ENCODE results near the gene RABGAP1L.
A peak's percentile ranks its signal among the peaks of the same experiment; 100 is the strongest.
"Not testable (repeated sequence)": the region's sequence is repeated elsewhere in the genome, so short reads cannot be mapped to it uniquely, and the experiment has no call there.

Gene RABGAP1L

DNA sequence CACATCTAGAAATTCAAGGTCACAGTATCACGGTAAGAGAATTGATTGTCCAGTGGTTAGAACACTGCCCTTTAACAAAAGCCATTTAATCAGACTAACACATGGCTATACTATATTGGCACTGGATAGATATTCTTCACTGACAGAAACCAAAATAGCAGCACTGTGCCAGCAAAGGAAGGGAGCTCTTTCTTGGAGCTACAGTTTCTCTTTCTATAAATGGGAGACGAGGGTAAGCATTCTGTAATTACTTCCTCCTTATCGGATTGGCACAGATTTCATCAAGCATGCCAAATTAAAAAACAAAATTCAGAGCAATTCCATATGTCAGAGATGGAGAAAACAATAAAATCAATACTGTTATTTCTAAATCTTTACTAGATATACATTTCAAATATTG, 724.7 kb downstream of the RABGAP1L start:
- H3K4me3 Mint-ChIP-seq, result no peak overlapping the region
- DNase-seq (no peak), ATAC-seq (replicated peaks) (no peak)
- peaks cover 14% of the 10 kb centered on the region in 2 donors for H3K36me3 Mint-ChIP-seq
- H3K27me3 Mint-ChIP-seq, result no peaks in the 10 kb centered on the region
- peaks cover 12 to 14% of the 10 kb centered on the region in 2 donors for H3K4me1 Mint-ChIP-seq
- no peaks in the 10 kb centered on the region for H3K9me3 Mint-ChIP-seq
- no peak overlapping the region for H3K27ac Mint-ChIP-seq

DNA sequence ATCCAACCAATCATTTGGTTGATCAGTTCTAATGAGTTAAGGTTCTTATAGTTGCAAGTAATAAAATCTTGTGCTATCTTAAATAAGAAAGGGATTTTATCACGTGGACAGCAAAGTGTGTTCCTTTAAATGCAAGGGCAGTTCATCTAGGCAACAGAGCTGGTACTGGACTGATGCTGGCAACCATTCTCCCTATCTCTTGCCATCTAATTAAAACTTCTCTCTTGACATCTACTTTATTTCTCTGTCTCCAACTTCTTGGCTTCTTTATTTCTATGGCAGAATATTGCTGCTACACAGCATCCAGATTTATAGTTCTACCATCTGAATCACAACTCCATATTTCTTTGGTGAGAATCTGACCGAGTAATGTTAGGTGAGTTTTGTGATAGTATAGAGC, 725.2 kb downstream of the RABGAP1L start:
- H3K27ac Mint-ChIP-seq, result no peak overlapping the region
- H3K4me3 Mint-ChIP-seq, result no peak overlapping the region
- H3K27me3 Mint-ChIP-seq, result no peaks in the 10 kb centered on the region
- no peak for ATAC-seq (replicated peaks)
- H3K9me3 Mint-ChIP-seq, result no peaks in the 10 kb centered on the region
- H3K36me3 Mint-ChIP-seq, result peaks cover 9 to 14% of the 10 kb centered on the region in 2 donors
- DNase-seq, result no peak
- peaks cover 12 to 14% of the 10 kb centered on the region in 2 donors for H3K4me1 Mint-ChIP-seq

DNA sequence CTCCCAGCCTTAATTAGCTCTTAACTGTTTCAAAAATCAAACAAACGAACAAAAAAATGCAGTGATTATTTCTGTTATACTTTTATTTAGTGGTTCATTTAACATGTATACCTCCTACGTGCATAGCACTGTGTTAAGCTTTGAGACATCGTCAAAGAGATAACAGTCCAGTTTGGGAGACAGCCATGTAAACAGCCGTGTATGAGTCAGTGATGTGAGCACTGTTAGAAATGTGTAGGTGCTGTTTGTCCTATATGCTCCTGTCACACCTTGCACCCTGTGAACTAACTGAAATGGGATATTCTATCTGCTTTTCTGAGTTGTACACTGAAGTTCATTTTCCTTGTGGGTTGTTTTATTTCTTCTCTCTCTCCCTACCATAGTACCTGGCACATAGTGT, 730.7 kb downstream of the RABGAP1L start:
- DNase-seq (no peak), ATAC-seq (replicated peaks) (no peak)
- Mint-ChIP-seq H3K36me3 (peaks cover 11 to 26% of the 10 kb centered on the region in 2 donors), H3K27ac (no peak overlapping the region), H3K9me3 (no peaks in the 10 kb centered on the region), H3K4me1 (peaks cover 0 to 8% of the 10 kb centered on the region in 2 donors), H3K4me3 (no peak overlapping the region), H3K27me3 (no peaks in the 10 kb centered on the region)

DNA sequence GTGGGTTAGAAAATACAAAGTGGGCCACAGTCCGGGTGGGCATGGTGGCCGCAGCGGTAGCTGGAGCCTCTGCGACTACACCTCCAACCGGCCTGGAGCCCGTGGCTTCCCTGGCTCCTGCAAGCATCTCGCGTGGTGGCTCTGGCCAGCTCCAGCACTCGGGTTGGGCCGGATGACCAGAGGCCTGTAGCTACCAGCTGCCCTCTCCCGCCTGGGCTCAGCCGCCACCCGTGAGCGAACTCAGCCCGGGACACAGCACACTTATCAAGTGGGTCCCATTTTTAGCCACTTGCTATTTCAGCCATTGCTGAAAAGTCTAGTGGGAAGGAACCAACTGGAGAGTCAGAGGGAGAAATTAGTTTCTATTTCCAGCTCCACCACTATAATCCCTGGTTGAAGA, 732.7 kb downstream of the RABGAP1L start:
- H3K27me3 Mint-ChIP-seq, result no peaks in the 10 kb centered on the region
- H3K4me3 Mint-ChIP-seq, result no peak overlapping the region
- H3K9me3 Mint-ChIP-seq, result no peaks in the 10 kb centered on the region
- H3K4me1 Mint-ChIP-seq, result peaks cover 0 to 8% of the 10 kb centered on the region in 2 donors
- no peak for DNase-seq
- H3K27ac Mint-ChIP-seq, result no peak overlapping the region
- peaks cover 12 to 27% of the 10 kb centered on the region in 2 donors for H3K36me3 Mint-ChIP-seq
- ATAC-seq (replicated peaks), result no peak

DNA sequence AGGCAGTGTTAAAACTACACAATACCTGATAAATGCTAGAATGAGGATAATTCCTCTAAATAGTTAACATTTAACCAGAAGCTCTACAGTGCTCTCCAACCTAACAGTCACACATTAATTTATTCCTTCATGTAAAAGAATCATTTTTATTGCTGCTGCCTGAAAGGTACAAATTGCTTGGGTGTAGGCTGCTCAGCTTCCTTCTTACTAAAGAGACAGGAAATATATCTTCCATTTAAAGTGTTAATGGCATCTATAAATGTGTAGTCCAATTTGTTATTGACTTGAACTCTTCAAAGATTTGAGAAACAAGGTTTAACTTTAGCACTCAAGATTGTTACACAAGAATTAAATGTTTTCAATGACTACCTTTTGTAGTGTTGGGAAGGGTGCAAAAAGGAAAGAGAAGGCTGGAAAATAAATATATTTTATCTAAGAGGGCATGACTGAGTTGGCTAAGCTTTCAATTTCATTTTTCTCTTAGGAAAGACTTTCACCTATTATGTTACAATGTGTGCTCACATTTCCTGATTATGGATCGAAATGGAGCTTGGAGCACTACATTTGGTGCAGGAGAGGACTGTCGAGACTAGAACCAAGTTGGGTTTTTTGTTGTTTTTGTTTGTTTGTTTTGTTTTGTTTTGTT, 734.9 kb downstream of the RABGAP1L start:
- DNase-seq (no peak), ATAC-seq (replicated peaks) (no peak)
- H3K4me1 Mint-ChIP-seq, result peaks cover 0 to 8% of the 10 kb centered on the region in 2 donors
- no peaks in the 10 kb centered on the region for H3K27me3 Mint-ChIP-seq
- H3K27ac Mint-ChIP-seq, result no peak overlapping the region
- peaks cover 0 to 3% of the 10 kb centered on the region in 2 donors for H3K9me3 Mint-ChIP-seq
- H3K4me3 Mint-ChIP-seq, result no peak overlapping the region
- peaks cover 17 to 37% of the 10 kb centered on the region in 2 donors for H3K36me3 Mint-ChIP-seq

DNA sequence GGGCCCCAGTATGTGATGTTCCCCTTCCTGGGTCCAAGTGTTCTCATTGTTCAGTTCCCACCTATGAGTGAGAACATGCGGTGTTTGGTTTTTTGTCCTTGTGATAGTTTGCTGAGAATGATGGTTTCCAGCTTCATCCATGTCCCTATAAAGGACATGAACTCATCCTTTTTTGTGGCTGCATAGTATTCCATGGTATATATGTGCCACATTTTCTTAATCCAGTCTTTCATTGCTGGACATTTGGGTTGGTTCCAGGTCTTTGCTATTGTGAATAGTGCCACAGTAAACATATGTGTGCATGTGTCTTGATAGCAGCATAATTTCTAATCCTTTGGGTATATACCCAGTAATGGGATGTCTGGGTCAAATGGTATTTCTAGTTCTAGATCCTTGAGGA, 736.3 kb downstream of the RABGAP1L start:
- not testable (repeated sequence) for H3K9me3 Mint-ChIP-seq; H3K27ac Mint-ChIP-seq; ATAC-seq (replicated peaks); H3K4me1 Mint-ChIP-seq; H3K4me3 Mint-ChIP-seq; DNase-seq; H3K27me3 Mint-ChIP-seq
- peaks cover 25 to 48% of the 10 kb centered on the region in 2 donors for H3K36me3 Mint-ChIP-seq

DNA sequence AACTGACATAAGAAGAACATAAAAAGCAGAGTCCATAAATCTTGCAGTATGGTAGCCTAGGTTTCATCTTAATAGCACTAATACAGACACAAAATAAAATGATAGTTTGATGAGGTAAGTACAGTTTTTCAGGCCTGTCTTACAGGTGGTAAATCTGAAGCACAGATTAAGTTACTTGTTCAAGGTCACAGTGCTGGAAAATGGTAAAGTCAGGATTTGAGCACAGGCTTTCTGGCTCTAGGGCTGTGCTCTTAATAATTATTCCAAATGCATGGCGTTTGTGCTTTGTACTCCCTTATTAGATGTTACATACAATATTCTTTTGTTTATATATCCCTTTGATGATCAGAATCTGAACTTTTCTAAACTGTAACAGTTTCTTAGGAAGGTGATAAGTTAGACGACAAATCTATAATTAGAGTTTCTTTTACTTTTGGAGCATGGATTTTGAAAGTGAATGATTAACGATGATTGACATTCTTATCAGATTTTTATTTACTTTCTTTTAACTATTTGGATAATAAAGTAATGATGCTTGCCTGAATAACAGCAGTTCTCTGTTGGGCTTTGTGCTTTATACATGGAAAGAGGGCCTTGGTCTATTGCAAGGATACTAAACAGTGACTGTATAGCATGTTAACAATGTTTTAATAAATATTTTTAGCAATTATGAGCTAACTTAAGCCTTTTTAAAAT, 738.9 kb downstream of the RABGAP1L start:
- ATAC-seq (replicated peaks) (no peak), DNase-seq (no peak)
- Mint-ChIP-seq H3K27me3 (no peaks in the 10 kb centered on the region), H3K4me3 (no peak overlapping the region), H3K4me1 (peaks cover 0 to 8% of the 10 kb centered on the region in 2 donors), H3K9me3 (peaks cover 14 to 16% of the 10 kb centered on the region in 2 donors), H3K27ac (no peak overlapping the region), H3K36me3 (peaks cover 41 to 58% of the 10 kb centered on the region in 2 donors)

DNA sequence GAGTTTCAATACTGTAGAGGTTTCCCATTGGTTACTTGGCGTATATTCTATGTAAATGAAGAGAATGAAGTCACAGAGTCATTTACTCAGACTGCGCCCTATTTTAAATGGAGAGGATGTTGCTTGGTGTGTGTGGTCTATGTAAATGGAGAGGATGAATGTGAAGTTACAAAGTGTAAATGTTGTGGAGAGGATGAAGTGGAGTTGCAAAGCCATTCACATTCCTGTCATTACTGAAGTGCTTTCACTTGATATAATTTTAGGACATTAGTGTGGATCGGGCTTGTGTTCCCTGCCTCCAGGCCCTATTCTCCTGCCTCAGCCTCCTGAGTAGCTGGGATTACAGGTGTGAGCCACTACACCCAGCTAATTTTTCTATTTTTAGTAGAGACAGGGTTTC, 741.0 kb downstream of the RABGAP1L start:
- Mint-ChIP-seq H3K4me1 (no peaks in the 10 kb centered on the region), H3K4me3 (no peak overlapping the region), H3K27ac (no peak overlapping the region), H3K27me3 (no peaks in the 10 kb centered on the region), H3K9me3 (peaks cover 14 to 16% of the 10 kb centered on the region in 2 donors), H3K36me3 (peaks cover 41 to 66% of the 10 kb centered on the region in 2 donors)
- DNase-seq (no peak), ATAC-seq (replicated peaks) (no peak)

DNA sequence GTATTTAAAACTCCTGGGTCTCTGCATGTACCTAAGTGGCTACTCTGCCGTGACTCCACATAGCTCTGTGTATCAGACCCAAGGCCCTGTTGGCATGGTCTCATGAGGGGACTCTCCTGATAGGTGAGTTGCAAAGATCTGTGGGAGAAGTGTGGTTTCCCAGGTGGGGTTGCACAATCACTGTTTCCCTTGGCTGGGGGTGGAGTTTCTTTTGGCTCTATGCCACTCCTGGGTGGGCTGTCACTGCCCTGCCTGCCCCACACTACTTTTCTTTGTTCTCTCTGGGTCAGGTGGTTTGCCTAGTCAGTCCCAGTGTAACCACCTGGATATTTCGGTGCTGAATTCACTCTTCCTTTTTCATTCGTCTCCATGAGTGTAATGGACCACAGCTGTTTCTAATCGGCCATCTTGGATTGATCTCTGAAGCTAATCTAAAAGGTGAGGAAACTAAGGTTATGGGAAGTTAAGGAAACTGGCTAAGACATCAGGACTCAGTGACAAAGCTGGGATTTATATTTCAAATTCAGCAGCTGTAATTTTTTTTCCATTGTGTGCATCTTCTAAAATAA, 743.3 kb downstream of the RABGAP1L start:
- H3K36me3 Mint-ChIP-seq, result peaks cover 44 to 67% of the 10 kb centered on the region in 2 donors
- no peaks in the 10 kb centered on the region for H3K27me3 Mint-ChIP-seq
- no peaks in the 10 kb centered on the region for H3K4me1 Mint-ChIP-seq
- ATAC-seq (replicated peaks) (no peak), DNase-seq (no peak)
- peaks cover 14 to 22% of the 10 kb centered on the region in 2 donors for H3K9me3 Mint-ChIP-seq
- H3K27ac Mint-ChIP-seq, result no peak overlapping the region
- H3K4me3 Mint-ChIP-seq, result no peak overlapping the region

DNA sequence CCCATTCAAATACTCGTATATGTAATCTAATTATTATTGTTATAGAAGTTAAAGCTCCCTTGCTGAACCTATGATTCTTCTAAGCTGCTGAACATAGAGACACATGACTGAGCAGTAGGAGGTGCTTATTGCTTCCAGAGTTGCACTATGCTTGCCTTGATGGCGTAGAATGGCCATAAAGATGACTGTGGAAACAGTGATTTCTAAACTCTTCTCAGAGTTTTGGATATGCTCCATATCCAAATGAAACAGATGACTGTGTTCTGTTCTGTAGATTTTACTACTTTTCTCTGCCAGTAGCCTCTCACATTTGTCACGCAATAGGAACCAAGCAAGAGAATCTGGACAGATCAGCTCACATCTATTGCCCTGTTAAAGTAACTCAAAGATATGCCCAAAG, 752.3 kb downstream of the RABGAP1L start:
- ATAC-seq (replicated peaks) (no peak), DNase-seq (no peak)
- Mint-ChIP-seq H3K36me3 (peaks cover 13 to 17% of the 10 kb centered on the region in 2 donors), H3K4me1 (peaks cover 9 to 13% of the 10 kb centered on the region in 2 donors), H3K9me3 (peaks cover 0 to 2% of the 10 kb centered on the region in 2 donors), H3K27me3 (no peaks in the 10 kb centered on the region), H3K27ac (no peak overlapping the region), H3K4me3 (no peak overlapping the region)

DNA sequence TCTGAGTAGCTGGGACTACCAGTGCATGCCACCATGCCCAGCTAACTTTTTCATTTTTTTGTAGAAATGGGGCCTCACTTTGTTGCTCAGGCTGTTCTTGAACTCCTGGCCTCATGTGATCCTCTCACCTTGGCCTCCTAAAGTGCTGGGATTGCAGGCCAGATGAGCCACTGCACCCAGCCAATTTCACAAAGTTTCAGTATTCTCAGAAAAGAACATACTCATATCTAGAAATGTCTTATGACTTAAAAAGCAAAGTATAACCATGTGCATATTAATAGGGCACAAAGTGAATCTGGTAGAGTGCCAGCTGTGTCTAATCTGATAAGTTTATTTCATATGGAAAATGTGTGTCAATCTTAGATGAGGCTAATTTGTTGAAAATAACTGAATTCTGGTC, 752.9 kb downstream of the RABGAP1L start:
- ATAC-seq (replicated peaks) (peak; percentile 89 to 90), DNase-seq (peak; percentile 17)
- H3K36me3 Mint-ChIP-seq, result peaks cover 11 to 14% of the 10 kb centered on the region in 2 donors

DNA sequence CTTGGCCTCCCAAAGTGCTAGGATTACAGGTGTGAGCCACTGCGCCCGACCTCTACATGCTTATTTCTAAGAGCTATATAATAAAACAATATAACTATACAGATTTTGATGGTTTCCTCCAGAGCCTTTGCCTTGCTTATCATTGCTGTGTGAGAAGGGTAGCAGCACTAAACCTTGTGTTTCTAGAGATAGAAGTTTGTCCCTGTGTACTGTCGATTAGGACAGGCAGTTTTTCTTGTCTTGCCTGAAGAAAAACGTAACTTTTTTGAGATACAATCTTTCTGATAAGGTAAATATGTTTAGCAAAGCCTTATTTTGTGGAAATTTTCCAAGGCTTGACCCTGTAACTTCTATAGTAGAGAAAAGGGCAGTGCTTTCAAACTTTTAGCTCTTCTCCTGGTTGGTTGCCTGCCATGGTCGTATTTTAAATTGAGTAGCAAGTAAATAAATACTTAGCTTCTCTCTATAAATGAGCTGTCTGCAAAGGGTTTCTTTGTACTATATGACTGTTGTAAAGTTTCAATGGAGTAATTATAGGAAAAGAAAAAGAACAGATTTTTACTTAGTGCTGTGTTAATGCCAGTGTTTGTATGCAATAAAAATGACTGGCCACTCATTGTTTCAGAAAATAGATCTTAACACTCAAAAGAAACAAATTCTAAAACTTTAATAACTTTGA, 754.0 kb downstream of the RABGAP1L start:
- Mint-ChIP-seq H3K4me1 (peaks cover 12 to 13% of the 10 kb centered on the region in 2 donors), H3K9me3 (no peaks in the 10 kb centered on the region), H3K27ac (peak overlapping the region; percentile 20)

More for the DNA sequence above, 752.9 kb downstream of the RABGAP1L start:
- H3K9me3 Mint-ChIP-seq, result no peaks in the 10 kb centered on the region
- H3K27ac Mint-ChIP-seq, result peak overlapping the region; percentile 89
- H3K4me3 Mint-ChIP-seq, result no peak overlapping the region
- peaks cover 12 to 13% of the 10 kb centered on the region in 2 donors for H3K4me1 Mint-ChIP-seq
- no peaks in the 10 kb centered on the region for H3K27me3 Mint-ChIP-seq

DNA sequence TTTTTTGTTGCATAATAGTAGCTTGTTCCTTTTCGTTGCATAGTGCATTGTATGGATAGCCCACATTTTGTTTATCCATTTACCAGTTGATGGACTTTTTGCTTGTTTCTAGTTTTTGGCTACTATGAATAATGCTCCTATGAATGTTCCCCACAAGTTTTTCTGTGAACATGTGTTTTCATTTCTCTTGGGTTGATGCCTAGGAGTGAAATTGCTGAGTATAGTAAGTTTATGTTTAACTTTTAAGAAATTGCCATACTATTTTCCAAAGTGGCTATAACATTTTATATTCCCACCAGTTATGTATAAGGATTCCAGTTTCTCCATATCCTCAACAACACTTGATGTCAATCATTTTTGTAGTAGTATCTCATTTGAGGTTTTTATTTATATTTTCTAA, 755.7 kb downstream of the RABGAP1L start:
- H3K36me3 Mint-ChIP-seq, result peaks cover 3 to 7% of the 10 kb centered on the region in 2 donors
- no peak overlapping the region for H3K27ac Mint-ChIP-seq

More for the DNA sequence above, 754.0 kb downstream of the RABGAP1L start:
- H3K4me3 Mint-ChIP-seq, result no peak overlapping the region
- no peaks in the 10 kb centered on the region for H3K27me3 Mint-ChIP-seq
- H3K36me3 Mint-ChIP-seq, result peaks cover 7 to 9% of the 10 kb centered on the region in 2 donors
- DNase-seq, result no peak
- no peak for ATAC-seq (replicated peaks)

DNA sequence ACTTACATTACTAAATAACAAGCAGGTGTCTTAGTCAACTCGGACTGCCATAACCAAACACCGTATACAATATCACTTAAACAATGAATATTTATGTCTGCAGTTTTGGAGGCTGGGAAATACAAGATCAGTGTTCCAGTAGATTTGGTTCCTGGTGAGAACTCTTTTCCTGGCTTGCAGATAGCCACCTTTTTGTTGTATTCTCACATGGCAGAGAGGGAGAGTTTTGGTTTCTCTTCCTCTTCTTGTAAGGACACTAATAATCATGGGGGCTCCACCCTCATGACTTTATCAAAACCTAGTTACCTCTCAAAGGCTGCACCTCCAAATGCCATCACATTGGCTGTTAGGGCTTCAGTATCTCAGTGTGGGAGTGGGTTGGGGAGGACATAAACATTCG, 757.5 kb downstream of the RABGAP1L start:
- H3K27me3 Mint-ChIP-seq, result no peaks in the 10 kb centered on the region
- H3K36me3 Mint-ChIP-seq, result peaks cover 9 to 14% of the 10 kb centered on the region in 2 donors
- H3K4me1 Mint-ChIP-seq, result peaks cover 10 to 12% of the 10 kb centered on the region in 2 donors
- peaks cover 3 to 4% of the 10 kb centered on the region in 2 donors for H3K9me3 Mint-ChIP-seq
- no peak overlapping the region for H3K27ac Mint-ChIP-seq
- DNase-seq (no peak), ATAC-seq (replicated peaks) (peak; percentile 62 to 63)
- H3K4me3 Mint-ChIP-seq, result no peak overlapping the region

More for the DNA sequence above, 755.7 kb downstream of the RABGAP1L start:
- Mint-ChIP-seq H3K4me3 (no peak overlapping the region), H3K27me3 (no peaks in the 10 kb centered on the region), H3K9me3 (peaks cover under 1 to 2% of the 10 kb centered on the region in 2 donors), H3K4me1 (peaks cover 10 to 13% of the 10 kb centered on the region in 2 donors)
- ATAC-seq (replicated peaks) (no peak), DNase-seq (no peak)

Measured in stimulated activated naive B cell treated with anti-CD40 and anti-IgM and Interleukin-4, amounts not matched to agents 10 μg/mL and 1 μg/mL and 100 μg/mL, for 72 hours (primary cell).